ENCODE results near the gene ARFGAP1.

GRCh38 chr20:63268671-63269439 lies 3.8 kb upstream of the ARFGAP1 start:
- TF ChIP-seq POLR2A (IDR thresholded peaks at IDR 0.05; ENCODE audit: low read depth, low read length) = no peak
- no peak for TF ChIP-seq TAF1 (IDR thresholded peaks at IDR 0.05; ENCODE audit: low read depth, low read length)
- no peak for TF ChIP-seq POLR2AphosphoS5 (IDR thresholded peaks at IDR 0.05; ENCODE audit: low read depth, low read length)
- no peak for TF ChIP-seq PAX5 (IDR thresholded peaks at IDR 0.05; ENCODE audit: insufficient read depth, low read length, severe bottlenecking)
- TF ChIP-seq SPI1 (IDR thresholded peaks at IDR 0.05; ENCODE audit: low read depth, low read length) = no peak
- no peak for TF ChIP-seq POU2F2 (IDR thresholded peaks at IDR 0.05; ENCODE audit: low read depth, low read length)

Measured in GM12891 (cell line).